Thymus (tissue), 11 donors: Measurements from ENCODE around the gene NRSN2. TPM values are rescaled to one million over a fixed set of nuclear protein-coding genes. Genes with fewer than 3 reads are reported as not detected.
"Not testable (repeated sequence)": the region's sequence is repeated elsewhere in the genome, so short reads cannot be mapped to it uniquely, and the experiment has no call there.

Source experiments
- DNase-seq, 9 donors: peaks; one replicate each; pipeline ENCODE4 v3.0.0-alpha.2; 2013; ENCODE audit warnings: low spot score in 9 of 9, low read depth in 6 of 9, missing footprints in 1 of 9
- H3K27ac ChIP-seq, 2 donors: one replicate each; pipeline ENCODE4 v1.5.1; 2013; ENCODE audit warnings: control low read depth in 1 of 2, low read depth in 1 of 2, low read length in 1 of 2, mild to moderate bottlenecking in 1 of 2, moderate library complexity in 1 of 2
- H3K27me3 ChIP-seq, 2 donors: one replicate each; pipeline ENCODE4 v1.5.1; 2013; ENCODE audit warnings: low read length in 1 of 2; ENCODE audit not compliant: control insufficient read depth in 2 of 2, insufficient read depth in 1 of 2
- H3K36me3 ChIP-seq, 2 donors: one replicate each; pipeline ENCODE4 v1.5.1; 2013; ENCODE audit warnings: low read length in 1 of 2, mild to moderate bottlenecking in 1 of 2, moderate library complexity in 1 of 2; ENCODE audit not compliant: control insufficient read depth in 2 of 2, insufficient read depth in 2 of 2
- H3K4me1 ChIP-seq, 2 donors: one replicate each; pipeline ENCODE4 v1.5.1; 2013; ENCODE audit warnings: low read length in 2 of 2; ENCODE audit not compliant: control insufficient read depth in 2 of 2, insufficient read depth in 2 of 2
- H3K4me3 ChIP-seq, 2 donors: one replicate each; pipeline ENCODE4 v1.5.1; 2013; ENCODE audit warnings: low read length in 2 of 2, control low read depth in 1 of 2, mild to moderate bottlenecking in 1 of 2
- H3K9me3 ChIP-seq, 2 donors: one replicate each; pipeline ENCODE4 v1.5.1; 2013; ENCODE audit warnings: low read length in 1 of 2, mild to moderate bottlenecking in 1 of 2; ENCODE audit not compliant: control insufficient read depth in 2 of 2, insufficient read depth in 1 of 2
- WGBS: extraction: QIAGEN DNeasy Blood & Tissue Kit; methylation state at CpG from one replicate; pipeline ENCODE4 v1.1.7; 2013; 5-methylcytosine and 5-hydroxymethylcytosine counted together
- polyA plus RNA-seq: library from polyadenylated mRNA; stranded (reverse); fragments of 200-250 nt; gene quantifications from one replicate; pipeline ENCODE4 v1.2.3, GENCODE V29; 2013
- total RNA-seq: library from RNA; stranded (reverse); fragments of 120-200 nt; gene quantifications from one replicate; pipeline ENCODE4 v1.2.4, GENCODE V29; 2013
- donor health status: healthy.

NRSN2 gene
- total and polyA plus RNA-seq, 2 donors: 3.8 to 16.7 TPM

- Histone ChIP-seq H3K9me3 (peaks cover 0 to 3% of the 10 kb centered on the region in 2 donors), H3K27ac (no peak overlapping the region), H3K36me3 (no peaks in the 10 kb centered on the region), H3K4me1 (peaks cover 11 to 32% of the 10 kb centered on the region in 2 donors), H3K4me3 (no peak overlapping the region), H3K27me3 (no peaks in the 10 kb centered on the region)
- 97% methylated on average over 7 of the region's 7 CpGs for WGBS
- no peak for DNase-seq
Observed at GRCh38 chr20:370151-370600, 23.3 kb downstream of the NRSN2 start.

DNA sequence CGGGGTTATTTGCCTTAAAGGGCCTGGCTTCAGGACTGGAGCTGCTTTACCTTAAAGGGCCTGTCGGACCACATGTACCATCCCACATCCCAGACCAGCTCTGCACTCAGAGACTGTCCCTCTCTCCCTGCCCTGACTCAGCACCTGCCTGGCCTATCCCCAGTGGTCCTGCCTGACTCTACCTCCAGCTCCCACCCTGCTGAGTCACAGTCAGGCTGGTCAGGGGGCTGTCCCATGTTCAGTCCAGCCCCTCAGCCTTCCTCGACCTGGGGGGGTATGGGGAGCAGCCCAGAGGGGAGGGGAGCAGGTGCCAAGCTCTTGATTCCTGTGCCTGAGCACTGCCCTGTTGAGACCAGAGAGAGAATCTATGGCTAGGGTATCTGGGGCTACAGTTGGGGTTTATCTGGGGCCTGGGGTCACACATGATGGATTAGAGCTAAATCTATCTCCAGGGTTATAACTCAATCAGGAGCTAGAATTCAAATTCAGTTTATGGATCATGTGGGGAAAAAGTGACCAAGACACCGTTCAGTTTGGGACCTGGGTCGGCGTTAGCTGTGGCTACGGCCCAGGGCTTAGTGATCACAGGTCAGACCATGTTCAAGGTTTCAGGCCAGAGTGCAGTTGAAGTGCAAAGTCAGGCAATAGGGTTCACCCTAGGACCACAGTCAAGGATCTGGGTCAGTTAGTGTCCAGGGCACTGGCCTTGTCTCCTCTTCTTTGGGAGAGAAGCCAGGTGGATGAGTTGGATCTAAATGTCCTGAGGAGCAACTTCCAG is 24.3 kb downstream of the NRSN2 start:
- Histone ChIP-seq H3K36me3 (no peaks in the 10 kb centered on the region), H3K27ac (peak overlapping the region in 1 of 2 donors; percentile 19), H3K9me3 (peaks cover 0 to 3% of the 10 kb centered on the region in 2 donors), H3K4me3 (no peak overlapping the region), H3K4me1 (peaks cover 4 to 22% of the 10 kb centered on the region in 2 donors), H3K27me3 (no peaks in the 10 kb centered on the region)
- no peak for DNase-seq
- WGBS: 87% methylated on average over 7 of the region's 7 CpGs

DNA sequence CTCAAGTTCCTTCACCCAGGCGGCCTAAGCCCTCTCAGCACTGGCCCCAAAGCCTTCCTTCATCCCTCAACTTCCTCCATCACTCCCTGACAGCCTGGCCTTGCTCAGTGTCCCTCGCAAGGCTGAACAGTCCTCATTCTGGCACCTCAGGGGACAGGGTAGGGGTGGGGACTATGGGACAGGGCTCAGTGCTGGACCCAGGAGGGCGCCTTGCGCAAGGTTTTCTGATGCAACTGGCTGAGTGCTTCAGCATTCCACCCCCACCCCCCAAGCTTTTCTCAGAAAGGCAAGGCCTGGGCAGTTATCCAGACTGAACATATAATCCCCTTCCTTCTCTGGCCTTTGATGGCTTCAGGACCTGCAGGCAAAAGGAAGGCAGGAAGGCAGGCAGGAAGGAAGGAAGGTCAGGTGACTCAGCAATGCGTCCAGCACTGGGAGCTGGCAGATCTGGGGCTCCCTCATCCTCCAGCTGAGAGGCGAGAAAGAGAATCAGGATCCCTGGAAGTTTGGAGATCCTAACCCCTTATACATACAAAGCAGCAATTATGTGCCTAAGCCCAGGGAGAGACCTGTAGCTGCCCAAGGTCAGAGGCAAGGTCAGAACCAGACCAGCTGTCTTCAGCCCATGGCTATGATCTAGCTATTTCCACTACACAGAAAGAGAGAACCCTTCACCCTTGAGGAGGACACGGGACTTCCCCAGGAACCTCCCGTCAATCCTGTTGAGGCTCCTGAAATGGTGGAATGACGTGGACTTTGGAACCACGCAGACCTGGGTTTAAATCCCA is 25.0 kb downstream of the NRSN2 start:
- no peaks in the 10 kb centered on the region for H3K27me3 ChIP-seq
- DNase-seq: no peak
- H3K36me3 ChIP-seq: no peaks in the 10 kb centered on the region
- 80% methylated on average over 10 of the region's 10 CpGs for WGBS
- no peak overlapping the region for H3K4me3 ChIP-seq
- H3K27ac ChIP-seq: peak overlapping the region in 1 of 2 donors; percentile 19
- H3K9me3 ChIP-seq: peaks cover 0 to 3% of the 10 kb centered on the region in 2 donors
- peaks cover 0 to 17% of the 10 kb centered on the region in 2 donors for H3K4me1 ChIP-seq

- H3K27me3 ChIP-seq, H3K4me3 ChIP-seq, H3K9me3 ChIP-seq, H3K27ac ChIP-seq, DNase-seq, H3K36me3 ChIP-seq: not testable (repeated sequence)
- 87% methylated on average over 11 of the region's 11 CpGs for WGBS
- peaks cover 0 to 15% of the 10 kb centered on the region in 2 donors for H3K4me1 ChIP-seq
Observed at GRCh38 chr20:372543-373082, 25.7 kb downstream of the NRSN2 start.

- no peak overlapping the region for H3K4me3 ChIP-seq
- 88% methylated on average over 9 of the region's 9 CpGs for WGBS
- H3K9me3 ChIP-seq: peaks cover 0 to 3% of the 10 kb centered on the region in 2 donors
- H3K36me3 ChIP-seq: no peaks in the 10 kb centered on the region
- peaks cover 0 to 15% of the 10 kb centered on the region in 2 donors for H3K4me1 ChIP-seq
- peaks cover 0 to 2% of the 10 kb centered on the region in 2 donors for H3K27me3 ChIP-seq
- no peak overlapping the region for H3K27ac ChIP-seq
- DNase-seq: no peak
Observed at GRCh38 chr20:373171-373890, 26.4 kb downstream of the NRSN2 start.

DNA sequence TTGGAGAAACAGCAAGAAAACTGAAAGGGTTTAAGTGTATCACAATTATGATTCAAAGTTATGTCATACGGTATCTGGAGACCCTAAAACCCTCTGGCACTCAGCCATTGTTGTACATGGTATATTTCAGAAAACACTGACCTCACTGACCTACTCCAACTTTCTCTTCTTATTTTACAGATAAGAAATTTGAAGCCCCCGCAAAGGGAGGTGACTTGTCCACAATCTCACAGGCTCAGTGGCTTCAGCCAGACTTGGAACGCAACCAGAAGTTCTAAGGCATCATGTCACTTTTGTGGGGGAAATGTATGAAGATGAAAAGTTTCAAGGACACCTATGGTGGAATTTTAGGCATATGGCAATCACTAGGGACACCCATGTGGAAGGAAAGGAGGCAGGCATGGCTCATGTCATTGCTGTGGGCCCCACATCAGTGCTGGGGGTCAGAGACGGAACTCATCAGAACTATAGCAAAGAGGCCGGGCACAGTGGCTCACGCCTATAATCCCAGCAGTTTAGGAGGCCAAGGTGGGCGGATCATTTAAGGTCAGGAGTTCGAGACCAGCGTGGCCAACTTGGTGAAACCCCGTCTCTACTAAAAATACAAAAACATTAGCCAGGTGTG is 28.5 kb downstream of the NRSN2 start:
- Histone ChIP-seq H3K36me3 (no peaks in the 10 kb centered on the region), H3K4me1 (peaks cover 0 to 15% of the 10 kb centered on the region in 2 donors), H3K9me3 (peaks cover 0 to 3% of the 10 kb centered on the region in 2 donors), H3K27me3 (peaks cover 0 to 5% of the 10 kb centered on the region in 2 donors), H3K4me3 (no peak overlapping the region), H3K27ac (no peak overlapping the region)
- DNase-seq: no peak
- WGBS: 97% methylated on average over 10 of the region's 10 CpGs

- Histone ChIP-seq H3K36me3 (no peaks in the 10 kb centered on the region), H3K27ac (no peak overlapping the region), H3K4me1 (peaks cover 0 to 17% of the 10 kb centered on the region in 2 donors), H3K9me3 (peaks cover 0 to 1% of the 10 kb centered on the region in 2 donors), H3K27me3 (peaks cover 0 to 8% of the 10 kb centered on the region in 2 donors), H3K4me3 (no peak overlapping the region)
- DNase-seq: no peak
- WGBS: 40% methylated on average over 2 of the region's 2 CpGs
Observed at GRCh38 chr20:376089-376488, 29.2 kb downstream of the NRSN2 start.

DNA sequence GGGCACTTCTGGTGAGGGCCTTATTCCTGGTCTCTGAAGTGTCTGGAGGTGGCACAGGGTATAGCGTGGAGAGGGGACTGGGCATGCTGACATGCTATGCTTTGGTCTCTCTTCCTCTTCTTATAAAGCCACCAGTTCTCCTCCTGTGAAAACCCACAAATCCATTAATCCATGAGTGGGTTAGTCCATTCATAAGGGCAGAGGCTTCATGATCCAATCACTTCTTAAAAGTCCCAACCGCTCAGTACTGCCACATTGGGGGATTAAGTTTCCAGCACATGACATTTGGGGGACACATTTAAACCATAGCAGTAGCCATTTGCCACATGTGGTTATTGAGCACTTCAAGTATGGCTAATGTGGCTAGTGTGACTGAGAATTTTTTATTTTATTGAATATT is 29.8 kb downstream of the NRSN2 start:
- H3K36me3 ChIP-seq: no peaks in the 10 kb centered on the region
- 77% methylated on average over 2 of the region's 2 CpGs for WGBS
- H3K27me3 ChIP-seq: peaks cover 0 to 10% of the 10 kb centered on the region in 2 donors
- no peak for DNase-seq
- H3K4me1 ChIP-seq: peaks cover 0 to 16% of the 10 kb centered on the region in 2 donors
- H3K27ac ChIP-seq: no peak overlapping the region
- H3K4me3 ChIP-seq: no peak overlapping the region
- H3K9me3 ChIP-seq: no peaks in the 10 kb centered on the region
